ENCODE measurements around the gene NOTCH2.
A peak's percentile ranks its signal among the peaks of the same experiment; 100 is the strongest.

The NOTCH2 gene

GRCh38 chr1:119946724-119947123 lies 122.7 kb downstream of the NOTCH2 start:
- H3K4me1 Mint-ChIP-seq = no peaks in the 10 kb centered on the region
- no peaks in the 10 kb centered on the region for H3K27me3 Mint-ChIP-seq
- no peak overlapping the region for H3K4me3 Mint-ChIP-seq
- no peak overlapping the region for H3K27ac Mint-ChIP-seq
- no peaks in the 10 kb centered on the region for H3K9me3 Mint-ChIP-seq
- ATAC-seq (no peak), DNase-seq (no peak)

GRCh38 chr1:119943216-119943615 lies 126.2 kb downstream of the NOTCH2 start:
- ATAC-seq = no peak

GRCh38 chr1:119941392-119941791 lies 128.1 kb downstream of the NOTCH2 start:
- Mint-ChIP-seq H3K27me3 (no peaks in the 10 kb centered on the region), H3K9me3 (no peaks in the 10 kb centered on the region), H3K27ac (no peak overlapping the region), H3K4me3 (no peak overlapping the region), H3K4me1 (peaks cover 5% of the 10 kb centered on the region)
- ATAC-seq (no peak), DNase-seq (no peak)

More at GRCh38 chr1:119943216-119943615, 126.2 kb downstream of the NOTCH2 start:
- no peak for DNase-seq
- peaks cover 5% of the 10 kb centered on the region for H3K4me1 Mint-ChIP-seq
- H3K27me3 Mint-ChIP-seq = no peaks in the 10 kb centered on the region
- no peak overlapping the region for H3K4me3 Mint-ChIP-seq
- no peak overlapping the region for H3K27ac Mint-ChIP-seq
- no peaks in the 10 kb centered on the region for H3K9me3 Mint-ChIP-seq

DNA sequence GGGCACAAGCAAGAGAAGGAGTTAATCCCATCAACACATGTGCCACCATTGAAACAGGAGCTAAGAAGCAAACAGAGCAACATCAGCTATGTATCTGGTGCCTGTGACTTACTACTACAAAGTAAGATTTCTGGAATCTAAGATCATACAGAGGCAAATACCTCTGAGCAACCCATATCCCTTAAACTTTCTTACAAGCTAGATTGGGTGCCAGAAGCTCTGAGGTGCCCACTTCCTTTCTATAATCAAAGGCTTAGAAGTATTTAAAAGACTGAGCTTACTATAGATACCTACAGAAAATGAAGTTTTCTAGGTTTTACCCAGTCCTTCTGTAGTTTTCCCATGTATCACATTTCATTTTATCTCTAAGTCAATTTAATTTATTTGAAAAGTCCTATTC lies 128.8 kb downstream of the NOTCH2 start:
- ATAC-seq (no peak), DNase-seq (no peak)
- Mint-ChIP-seq H3K27me3 (no peaks in the 10 kb centered on the region), H3K4me3 (no peak overlapping the region), H3K27ac (no peak overlapping the region), H3K4me1 (peaks cover 5% of the 10 kb centered on the region), H3K9me3 (no peaks in the 10 kb centered on the region)

GRCh38 chr1:119937198-119937597 lies 132.3 kb downstream of the NOTCH2 start:
- Mint-ChIP-seq H3K27me3 (no peaks in the 10 kb centered on the region), H3K9me3 (peaks cover 10 to 11% of the 10 kb centered on the region in 2 donors), H3K4me1 (peaks cover 5% of the 10 kb centered on the region), H3K27ac (no peak overlapping the region), H3K4me3 (no peak overlapping the region)
- DNase-seq (no peak), ATAC-seq (no peak)

- Mint-ChIP-seq H3K27ac (no peak overlapping the region), H3K27me3 (no peaks in the 10 kb centered on the region), H3K9me3 (peaks cover 10 to 11% of the 10 kb centered on the region in 2 donors), H3K4me3 (no peak overlapping the region), H3K4me1 (no peaks in the 10 kb centered on the region)
- ATAC-seq (no peak), DNase-seq (no peak)
Observed at GRCh38 chr1:119935915-119936314, 133.5 kb downstream of the NOTCH2 start.

- no peak for DNase-seq
- no peak overlapping the region for H3K4me3 Mint-ChIP-seq
Observed at GRCh38 chr1:119935373-119935772, 134.1 kb downstream of the NOTCH2 start.

DNA sequence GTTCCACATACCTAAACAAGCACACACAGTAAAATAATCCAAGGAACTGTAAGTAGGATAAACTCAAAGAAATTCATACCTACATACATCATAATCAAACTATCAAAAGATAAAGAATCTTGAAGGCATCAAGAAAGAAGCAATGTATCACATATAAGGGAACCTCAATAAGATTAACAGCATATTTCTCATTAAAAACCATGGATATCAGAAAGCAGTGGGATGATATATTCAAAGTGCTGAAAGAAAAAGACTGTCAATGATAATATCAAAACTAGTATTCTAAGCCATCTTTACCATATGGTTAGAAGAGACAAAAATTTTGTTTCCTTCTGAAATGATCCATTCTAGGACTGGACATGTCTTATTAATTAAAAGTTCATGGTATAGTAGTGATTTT lies 136.1 kb downstream of the NOTCH2 start:
- H3K27ac Mint-ChIP-seq = no peak overlapping the region
- DNase-seq (no peak), ATAC-seq (no peak)
- H3K9me3 Mint-ChIP-seq = peaks cover 10 to 11% of the 10 kb centered on the region in 2 donors
- H3K4me3 Mint-ChIP-seq = no peak overlapping the region
- H3K4me1 Mint-ChIP-seq = no peaks in the 10 kb centered on the region
- H3K27me3 Mint-ChIP-seq = no peaks in the 10 kb centered on the region

More at GRCh38 chr1:119935373-119935772, 134.1 kb downstream of the NOTCH2 start:
- Mint-ChIP-seq H3K27me3 (no peaks in the 10 kb centered on the region), H3K27ac (no peak overlapping the region), H3K9me3 (peaks cover 10 to 11% of the 10 kb centered on the region in 2 donors), H3K4me1 (no peaks in the 10 kb centered on the region)
- no peak for ATAC-seq

GRCh38 chr1:119929643-119930315 lies 139.7 kb downstream of the NOTCH2 start:
- peaks cover 10 to 11% of the 10 kb centered on the region in 2 donors for H3K9me3 Mint-ChIP-seq
- no peaks in the 10 kb centered on the region for H3K27me3 Mint-ChIP-seq
- no peaks in the 10 kb centered on the region for H3K4me1 Mint-ChIP-seq
- ATAC-seq (no peak), DNase-seq (no peak)
- no peak overlapping the region for H3K27ac Mint-ChIP-seq
- no peak overlapping the region for H3K4me3 Mint-ChIP-seq

GRCh38 chr1:119926553-119926952 lies 142.9 kb downstream of the NOTCH2 start:
- H3K4me1 Mint-ChIP-seq = no peaks in the 10 kb centered on the region
- DNase-seq = no peak
- no peaks in the 10 kb centered on the region for H3K9me3 Mint-ChIP-seq
- ATAC-seq = no peak
- H3K27ac Mint-ChIP-seq = no peak overlapping the region
- no peak overlapping the region for H3K4me3 Mint-ChIP-seq
- no peaks in the 10 kb centered on the region for H3K27me3 Mint-ChIP-seq

- H3K4me3 Mint-ChIP-seq = no peak overlapping the region
- H3K4me1 Mint-ChIP-seq = no peaks in the 10 kb centered on the region
- H3K9me3 Mint-ChIP-seq = no peaks in the 10 kb centered on the region
- H3K27me3 Mint-ChIP-seq = no peaks in the 10 kb centered on the region
- peak overlapping the region in 1 of 2 donors; percentile 86 for H3K27ac Mint-ChIP-seq
- no peak for ATAC-seq
- DNase-seq = no peak
Observed at GRCh38 chr1:119924948-119925898, 144.2 kb downstream of the NOTCH2 start.

DNA sequence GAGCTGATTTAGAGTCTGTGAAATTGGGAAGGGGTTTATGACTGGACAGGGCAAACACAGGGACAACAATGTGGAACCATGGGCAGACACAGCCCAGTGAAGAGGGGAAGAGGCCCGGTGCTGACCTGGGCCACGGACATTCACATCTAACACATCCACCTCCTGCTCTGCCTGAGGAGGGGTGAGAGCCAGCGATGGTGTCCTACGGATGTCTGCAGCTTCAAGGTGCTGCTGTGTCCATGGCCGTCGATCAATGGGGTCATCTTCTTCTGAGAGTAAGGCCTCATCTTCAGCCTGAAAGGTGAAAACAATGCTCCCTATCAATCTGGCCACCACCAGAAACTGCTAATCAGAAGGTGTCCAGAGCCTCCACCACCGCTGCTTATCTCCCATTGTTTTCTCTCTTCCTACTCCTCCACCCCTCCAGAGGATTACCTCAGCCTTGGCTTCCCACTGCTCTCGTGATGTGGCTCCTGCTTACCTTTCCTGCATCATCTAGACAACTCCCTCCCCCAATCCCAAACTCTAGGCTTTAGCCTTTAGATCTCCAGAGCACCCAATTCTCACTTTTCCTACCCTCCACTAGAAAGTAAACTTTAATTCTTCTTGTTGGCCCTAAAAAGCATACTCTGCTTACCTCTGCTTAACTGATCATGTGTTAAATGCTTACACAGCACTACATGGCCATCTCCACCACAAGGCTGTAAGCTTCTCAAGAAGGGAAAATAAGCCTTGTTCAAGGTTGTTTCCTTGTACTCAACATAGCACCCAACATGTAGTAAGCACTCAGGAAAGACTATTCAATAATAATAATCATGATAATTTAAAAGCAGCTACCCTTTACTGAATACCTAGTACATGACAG lies 149.1 kb downstream of the NOTCH2 start:
- H3K27ac Mint-ChIP-seq = peak overlapping the region in 1 of 2 donors; percentile 60
- H3K4me1 Mint-ChIP-seq = no peaks in the 10 kb centered on the region
- H3K27me3 Mint-ChIP-seq = no peaks in the 10 kb centered on the region

DNA sequence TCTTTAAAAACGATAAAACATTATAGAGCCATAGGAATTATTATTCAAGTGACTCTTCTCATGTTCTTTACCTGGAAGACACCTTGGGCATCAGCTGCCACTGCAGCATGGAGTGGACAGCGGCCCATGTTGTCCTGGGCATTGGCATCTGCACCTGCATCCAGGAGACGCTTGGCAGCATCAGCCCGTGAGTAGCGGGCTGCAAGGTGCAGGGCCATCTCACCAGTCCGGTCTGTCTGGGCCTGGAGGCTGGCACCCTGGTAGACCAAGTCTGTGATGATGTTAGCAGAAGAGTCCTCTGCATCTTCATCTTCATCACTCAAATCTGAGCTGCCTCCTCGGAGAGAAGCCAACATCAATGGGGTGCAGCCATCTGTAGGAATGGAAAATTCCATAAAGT lies 150.2 kb downstream of the NOTCH2 start:
- DNase-seq (no peak), ATAC-seq (no peak)
- no peaks in the 10 kb centered on the region for H3K27me3 Mint-ChIP-seq
- H3K4me3 Mint-ChIP-seq = no peak overlapping the region
- H3K9me3 Mint-ChIP-seq = no peaks in the 10 kb centered on the region
- H3K4me1 Mint-ChIP-seq = no peaks in the 10 kb centered on the region
- H3K27ac Mint-ChIP-seq = no peak overlapping the region

More for the DNA sequence above, 149.1 kb downstream of the NOTCH2 start:
- no peak overlapping the region for H3K4me3 Mint-ChIP-seq
- no peaks in the 10 kb centered on the region for H3K9me3 Mint-ChIP-seq
- DNase-seq (no peak), ATAC-seq (no peak)

DNA sequence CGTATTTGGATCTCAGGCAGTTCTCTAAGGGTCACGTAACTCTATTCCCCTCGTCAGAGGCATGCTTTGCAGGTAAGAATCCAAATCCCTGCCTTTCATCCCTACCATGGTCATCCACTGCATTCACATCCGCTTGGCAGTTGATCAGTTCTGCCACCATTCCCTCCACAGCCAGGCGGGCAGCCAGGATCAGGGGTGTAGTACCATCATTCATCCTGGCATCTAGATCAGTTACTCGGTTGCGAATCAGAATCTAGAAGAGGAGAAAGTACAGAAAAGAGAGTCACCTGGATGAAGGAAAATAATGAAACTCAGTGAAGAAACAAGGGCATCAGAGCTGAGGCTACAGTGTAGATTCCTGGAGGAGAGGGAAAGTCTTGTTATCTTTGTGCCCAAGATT lies 151.2 kb downstream of the NOTCH2 start:
- H3K4me3 Mint-ChIP-seq = no peak overlapping the region
- no peaks in the 10 kb centered on the region for H3K27me3 Mint-ChIP-seq
- H3K27ac Mint-ChIP-seq = no peak overlapping the region
- no peak for ATAC-seq
- no peaks in the 10 kb centered on the region for H3K9me3 Mint-ChIP-seq
- H3K4me1 Mint-ChIP-seq = no peaks in the 10 kb centered on the region
- no peak for DNase-seq

- H3K4me3 Mint-ChIP-seq = no peak overlapping the region
- H3K9me3 Mint-ChIP-seq = no peaks in the 10 kb centered on the region
- H3K4me1 Mint-ChIP-seq = no peaks in the 10 kb centered on the region
- peak overlapping the region in 1 of 2 donors; percentile 77 for H3K27ac Mint-ChIP-seq
- no peak for DNase-seq
- no peaks in the 10 kb centered on the region for H3K27me3 Mint-ChIP-seq
- no peak for ATAC-seq
Observed at GRCh38 chr1:119917304-119918055, 152.0 kb downstream of the NOTCH2 start.

Measured in stimulated activated naive CD8-positive, alpha-beta T cell treated with anti-CD3 and anti-CD28 coated beads, Interleukin-15, amount 100 ng/mL, for 72 hours (primary cell).